Mucosa of gallbladder (tissue), 1 donor: ENCODE results near the gene OR6N1. TPM values are rescaled to one million over a fixed set of nuclear protein-coding genes. Genes with fewer than 3 reads are reported as not detected.

Experiments
- DNase-seq: peaks from one replicate; pipeline ENCODE4 v3.0.0-alpha.2; 2020; ENCODE audit warnings: low spot score
- total RNA-seq: library from RNA; stranded (reverse); gene quantifications from one replicate; pipeline ENCODE4 v1.2.1, GENCODE V29; 2021
- donor health status: DM: no; HTN: no; CAD: no.

The OR6N1 gene
- total RNA-seq, 1 donor from 2014 or later, result not detected

DNA sequence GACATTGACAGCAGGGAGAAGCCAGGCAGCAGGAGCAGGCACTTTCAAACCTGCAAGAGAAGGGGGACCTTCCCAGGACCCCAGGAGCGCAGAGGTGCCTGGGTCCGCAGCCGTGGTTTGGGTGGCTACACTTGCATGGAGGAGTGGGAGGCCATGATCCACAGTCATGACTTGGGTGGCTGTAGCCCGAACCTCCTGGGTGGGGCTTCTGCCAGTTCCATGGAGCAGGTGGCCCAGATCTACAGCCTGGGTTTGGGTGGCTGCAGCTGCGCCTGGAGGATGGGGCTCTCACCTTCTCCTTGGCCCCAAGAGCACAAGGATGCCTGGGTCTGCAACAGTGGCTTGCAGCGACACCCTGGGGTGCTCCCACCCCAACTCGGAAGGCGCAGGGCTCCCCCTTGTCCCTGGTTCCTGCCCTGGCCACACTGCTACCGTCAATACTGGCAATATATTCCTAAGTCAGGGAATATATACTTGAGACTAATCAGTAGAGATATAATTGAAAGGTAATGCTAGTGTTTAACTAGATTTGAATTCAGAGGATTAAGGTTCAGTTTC is 19.8 kb downstream of the OR6N1 start:
- no peak for DNase-seq

DNA sequence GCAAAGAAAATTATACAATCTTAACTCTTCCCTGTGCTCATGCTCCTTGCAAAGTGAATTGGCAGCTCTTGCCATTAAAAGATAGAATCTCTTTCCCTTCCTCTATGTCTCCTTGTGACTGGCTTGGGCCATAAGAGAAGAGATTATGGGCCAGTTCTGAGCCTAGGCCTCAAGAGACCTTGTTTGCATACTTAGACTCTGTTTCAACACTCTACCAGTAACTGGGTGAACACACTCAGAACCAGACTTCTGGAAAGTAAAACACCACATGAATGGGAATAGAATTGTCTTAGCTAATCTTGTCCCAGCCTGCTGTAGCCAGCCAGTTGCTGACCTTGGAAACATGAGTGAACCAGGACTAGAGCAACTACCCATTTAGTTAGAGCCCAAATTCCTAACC is 36.1 kb downstream of the OR6N1 start:
- DNase-seq, result no peak

DNA sequence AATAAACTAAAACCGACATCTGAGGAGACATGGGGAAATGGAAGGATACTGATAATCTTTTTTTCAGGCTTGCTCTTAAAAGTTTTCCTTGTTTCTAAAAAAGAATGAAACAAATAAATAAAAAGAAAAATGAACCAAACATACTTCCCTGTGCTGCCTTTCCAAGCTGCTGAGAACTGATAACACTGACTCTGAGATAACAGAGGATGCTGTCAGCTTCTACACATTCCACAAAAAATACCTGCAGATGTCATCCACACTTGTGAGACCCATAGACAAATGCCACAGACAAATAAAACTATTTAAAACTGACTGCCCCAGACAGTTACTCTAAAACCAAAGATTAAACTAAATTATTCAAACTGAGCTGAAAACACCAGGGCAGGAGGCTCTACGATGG is 39.5 kb downstream of the OR6N1 start:
- no peak for DNase-seq

DNA sequence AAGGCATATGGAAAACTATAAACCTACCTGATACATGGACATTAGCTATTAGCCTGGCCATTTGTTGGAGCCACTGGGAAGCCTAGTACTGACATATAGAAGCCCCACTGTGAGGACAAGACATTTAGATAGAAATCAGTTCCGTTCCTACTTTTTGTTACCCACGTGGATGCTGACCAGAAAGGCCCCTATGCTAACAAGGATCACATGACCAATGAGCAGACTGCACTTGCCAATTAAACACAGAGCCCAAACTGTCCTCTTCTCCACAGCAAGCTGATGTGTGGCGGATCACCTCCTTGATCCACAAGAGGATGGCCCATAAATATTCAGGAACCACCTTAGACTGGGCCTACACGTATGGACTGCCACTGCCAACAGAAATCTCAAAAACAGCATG is 40.3 kb downstream of the OR6N1 start:
- DNase-seq, result no peak

DNA sequence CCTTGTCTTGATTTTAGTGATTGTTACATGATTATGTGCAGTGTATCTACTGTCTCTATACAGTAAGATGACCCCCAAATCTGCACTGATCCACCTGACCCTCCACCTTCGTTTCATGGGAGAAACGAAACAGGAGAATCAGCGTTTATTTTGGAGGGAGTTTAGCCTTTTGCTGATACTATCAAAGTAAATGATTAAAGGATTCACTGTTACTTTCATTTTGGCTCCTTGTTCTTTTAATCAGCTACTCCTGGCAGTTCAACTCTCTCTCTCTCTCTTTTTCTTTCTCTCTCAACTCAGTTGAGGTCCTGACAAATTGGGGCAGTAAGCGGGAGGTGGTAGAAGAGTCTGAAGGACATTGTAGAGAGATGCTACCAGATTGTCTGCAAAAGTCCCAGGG is 41.5 kb downstream of the OR6N1 start:
- no peak for DNase-seq

DNA sequence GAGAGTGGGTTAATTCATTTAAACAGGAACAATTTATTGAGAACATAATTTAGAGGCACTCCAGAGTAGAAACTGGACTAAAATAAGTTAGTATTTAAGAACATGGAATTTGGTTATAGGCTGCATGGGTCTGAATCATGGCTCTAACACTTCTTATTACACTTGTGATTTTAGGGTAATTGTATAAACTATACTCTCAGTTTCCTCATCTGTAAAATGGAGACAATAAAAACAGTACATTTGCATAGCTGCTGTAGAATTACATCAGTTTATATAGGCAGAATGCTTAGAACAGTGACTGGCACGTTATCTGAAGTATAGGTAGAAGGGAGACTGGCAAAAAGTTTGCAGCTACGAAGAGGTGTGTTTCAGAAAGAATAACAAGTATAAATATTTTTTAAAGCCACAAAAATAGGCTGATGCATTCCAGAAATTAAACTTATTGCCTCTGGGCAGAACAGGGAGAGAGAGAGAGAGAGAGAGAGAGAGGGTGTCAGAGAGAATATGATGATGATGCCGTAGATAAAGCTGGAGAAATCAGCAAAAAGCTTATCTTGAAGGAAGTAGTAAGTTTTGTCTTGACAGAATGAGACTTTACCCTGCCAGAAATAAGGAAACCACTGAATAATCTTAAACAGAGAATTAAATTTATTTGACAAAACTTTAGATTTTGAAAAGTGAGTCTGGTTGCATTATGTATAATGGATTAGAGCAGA is 43.3 kb downstream of the OR6N1 start:
- no peak for DNase-seq

DNA sequence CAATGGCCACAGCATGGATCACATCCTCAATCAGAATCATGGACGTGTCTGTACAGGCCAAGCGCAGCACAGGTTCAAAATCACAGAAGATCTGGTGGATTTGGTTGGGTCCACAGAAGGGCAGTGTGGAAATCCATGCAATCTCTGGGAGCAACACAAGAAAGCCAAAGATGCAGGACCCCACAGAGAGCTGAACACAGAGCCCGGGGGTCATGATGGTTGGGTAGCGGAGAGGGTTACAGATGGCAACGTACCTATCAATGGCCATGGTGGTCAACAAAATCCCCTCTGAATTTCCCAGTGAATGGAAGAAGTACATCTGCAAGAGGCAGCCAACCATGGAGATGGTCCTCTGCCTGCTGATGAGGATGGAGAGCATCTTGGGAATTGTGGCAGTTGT is 47.6 kb downstream of the OR6N1 start:
- DNase-seq, result no peak

DNA sequence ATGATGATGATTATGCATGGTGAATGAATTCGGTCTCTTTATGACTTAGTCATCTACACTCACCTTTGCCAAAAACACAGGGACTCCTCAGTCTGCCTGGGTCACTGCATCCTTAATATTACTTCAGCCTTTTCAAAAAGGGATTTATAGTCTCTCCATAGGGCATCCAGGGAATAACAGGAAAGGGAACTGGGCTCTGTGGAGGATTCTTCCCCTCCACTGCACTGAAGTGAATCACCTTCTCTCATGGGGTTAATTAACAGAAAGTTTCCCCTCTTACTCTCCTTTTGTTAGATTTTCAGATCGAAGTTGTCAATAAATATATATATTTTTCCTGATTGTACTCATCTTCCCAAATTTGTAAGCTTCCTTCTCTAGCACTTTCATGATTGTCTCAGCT is 51.4 kb downstream of the OR6N1 start, which contains the start of gene OR6K3:
OR6K3 (minus strand) TSS at position 101 of the 400 bp plus-strand sequence. CDS start 2,605 bp downstream, outside the sequence.
- DNase-seq, result no peak

DNA sequence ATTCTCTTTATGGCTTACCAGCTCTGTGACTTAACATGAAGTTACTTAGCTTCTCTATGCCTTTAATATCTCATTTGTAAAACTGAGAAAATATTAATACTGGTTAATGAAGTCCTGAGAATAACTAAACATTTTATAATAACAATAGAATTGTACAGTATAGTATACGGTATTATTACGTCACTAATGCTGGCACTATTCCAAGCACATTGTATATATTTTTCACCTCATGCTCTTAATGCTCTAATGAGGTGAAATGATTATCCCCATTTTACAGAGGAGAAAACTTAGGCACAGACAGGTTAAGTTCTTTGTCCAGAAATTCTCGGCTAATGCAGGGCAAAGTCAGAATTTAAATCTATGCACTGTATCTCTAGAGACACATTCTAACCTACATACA is 52.3 kb downstream of the OR6N1 start:
- DNase-seq, result no peak

DNA sequence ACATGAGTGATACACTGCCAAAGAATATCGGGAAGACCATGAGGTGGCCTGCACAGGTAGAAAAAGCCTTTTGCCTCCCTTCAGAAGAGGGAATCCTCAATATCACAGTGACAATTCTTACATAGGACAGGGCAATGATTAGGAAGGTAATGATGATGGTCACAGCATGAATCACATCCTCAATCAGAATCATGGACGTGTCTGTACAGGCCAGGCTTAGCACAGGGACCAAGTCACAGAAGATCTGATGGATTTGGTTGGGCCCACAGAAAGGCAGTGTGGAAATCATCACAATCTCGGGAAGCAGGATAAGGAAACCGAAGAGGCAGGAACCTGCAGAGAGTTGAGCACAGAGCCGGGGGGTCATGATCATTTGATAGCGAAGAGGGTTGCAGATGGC is 54.7 kb downstream of the OR6N1 start:
- DNase-seq, result no peak

DNA sequence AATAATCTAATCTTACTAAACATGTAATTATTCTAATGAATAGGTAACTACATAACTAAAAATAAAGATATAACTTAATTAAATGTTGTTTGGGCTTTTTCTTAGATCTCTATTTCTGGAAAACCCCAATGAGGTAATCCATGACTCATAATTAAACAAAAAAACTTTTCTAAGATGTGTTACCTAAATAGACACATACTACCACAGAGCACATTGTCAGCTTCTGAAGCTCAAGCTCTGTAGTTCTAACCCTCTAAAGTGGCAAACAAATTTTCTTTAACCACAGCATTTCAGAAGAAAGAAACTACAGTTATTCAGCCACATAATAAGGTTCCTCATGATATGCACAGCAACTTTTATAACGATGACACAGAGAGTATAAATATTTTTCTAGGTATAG is 55.7 kb downstream of the OR6N1 start:
- DNase-seq, result no peak

DNA sequence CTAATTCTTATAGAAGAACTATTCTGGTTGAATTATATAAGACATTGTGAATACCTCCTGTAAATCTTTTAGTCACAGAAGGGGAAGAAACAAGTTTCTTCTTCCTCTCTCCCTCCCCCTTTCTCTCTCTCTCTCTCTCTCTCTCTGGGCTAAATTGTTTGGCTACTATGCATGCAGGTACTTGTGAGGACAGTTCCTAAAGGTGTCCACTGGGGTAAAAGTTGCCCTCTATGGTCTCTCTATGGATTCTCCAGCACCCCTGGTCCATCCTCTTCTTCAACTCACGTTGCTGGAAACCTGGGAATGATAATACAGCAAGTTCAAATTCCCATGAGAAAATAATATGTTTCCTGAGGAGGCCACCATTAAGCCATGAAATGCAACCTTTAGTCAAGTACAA is 57.2 kb downstream of the OR6N1 start:
- DNase-seq, result no peak

Other genes with a start within 250 kb of the OR6N1 start
- not detected for gene OR6Y1, start 217.8 kb downstream of the OR6N1 start, total RNA-seq
- not detected for gene OR6P1, start 201.6 kb downstream of the OR6N1 start, total RNA-seq
- not detected for gene OR10X1, start 192.3 kb downstream of the OR6N1 start, total RNA-seq
- gene OR10Z1, start 166.9 kb downstream of the OR6N1 start, total RNA-seq, result not detected
- 0.23 TPM for gene SPTA1, start 85.5 kb downstream of the OR6N1 start, total RNA-seq
- not detected for gene OR6K2, start 71.5 kb downstream of the OR6N1 start, total RNA-seq
- not detected for gene OR6K3, start 51.5 kb downstream of the OR6N1 start, total RNA-seq
- gene OR6K6, start 17.5 kb downstream of the OR6N1 start, total RNA-seq, result not detected
- not detected for gene OR6N2, start 9.0 kb upstream of the OR6N1 start, total RNA-seq
- 3.8 TPM for gene MNDA, start 59.2 kb upstream of the OR6N1 start, total RNA-seq
- gene PYHIN1, start 159.4 kb upstream of the OR6N1 start, total RNA-seq, result 3.2 TPM
- gene IFI16, start 237.7 kb upstream of the OR6N1 start, total RNA-seq, result 42.4 TPM